GM12892 (cell line): ENCODE measurements around the gene TMEM196. TPM values are rescaled to one million over a fixed set of nuclear protein-coding genes. Genes with fewer than 3 reads are reported as not detected.

ENCODE experiments used
- DNase-seq: peaks from one replicate; pipeline ENCODE4 v3.0.0; 2011; ENCODE audit not compliant: insufficient read length
- FAIRE-seq: peaks from 2 replicates; lab custom pipeline; 2011; peaks lifted over from hg19 to GRCh38; lab: Jason Lieb, UNC
- POLR2A ChIP-seq: IDR thresholded peaks from 2 replicates; pipeline ENCODE4 v1.6.1; 2011; ENCODE audit warnings: low read depth, low read length, control low read depth
- POLR2AphosphoS5 ChIP-seq: IDR thresholded peaks from 2 replicates; pipeline ENCODE4 v1.6.1; 2011; ENCODE audit warnings: low read depth, low read length, control low read depth
- TAF1 ChIP-seq: IDR thresholded peaks from 2 replicates; pipeline ENCODE4 v1.6.1; 2011; ENCODE audit warnings: low read depth, mild to moderate bottlenecking, control low read depth, low read length, borderline replicate concordance
- polyA plus RNA-seq: library from polyadenylated mRNA; unstranded; fragments of >200 nt; gene quantifications from one replicate; pipeline ENCODE4 v1.2.1, GENCODE V29; 2012; ENCODE audit warnings: missing spikeins, inconsistent platforms; ENCODE audit not compliant: missing spikeins

Gene TMEM196
- polyA plus RNA-seq: not detected

- FAIRE-seq: no peak
- DNase-seq: no peak
- no peak for TF ChIP-seq POLR2A
- no peak for TF ChIP-seq TAF1
Measured at GRCh38 chr7:19772841-19773760, at the start of gene TMEM196. TSS of gene TMEM196 (minus strand) at chr7:19773617. CDS start at chr7:19772696, 921 bp downstream.

GRCh38 chr7:19816128-19816527, 42.7 kb upstream of the TMEM196 start:
- no peak for FAIRE-seq
- DNase-seq: no peak
- TF ChIP-seq POLR2AphosphoS5 (no peak), POLR2A (no peak), TAF1 (no peak)

- FAIRE-seq: no peak
- TF ChIP-seq POLR2AphosphoS5 (no peak), TAF1 (no peak), POLR2A (no peak)
- DNase-seq: no peak
Measured at GRCh38 chr7:19815546-19815945, 42.1 kb upstream of the TMEM196 start.

GRCh38 chr7:19814776-19815175, 41.4 kb upstream of the TMEM196 start:
- FAIRE-seq (no peak), DNase-seq (no peak)
- TF ChIP-seq POLR2AphosphoS5 (no peak), POLR2A (no peak), TAF1 (no peak)

- DNase-seq: no peak
- FAIRE-seq: no peak
- no peak for TF ChIP-seq POLR2AphosphoS5
- no peak for TF ChIP-seq POLR2A
- TF ChIP-seq TAF1: no peak
Measured at GRCh38 chr7:19811386-19811785, 38.0 kb upstream of the TMEM196 start.

DNA sequence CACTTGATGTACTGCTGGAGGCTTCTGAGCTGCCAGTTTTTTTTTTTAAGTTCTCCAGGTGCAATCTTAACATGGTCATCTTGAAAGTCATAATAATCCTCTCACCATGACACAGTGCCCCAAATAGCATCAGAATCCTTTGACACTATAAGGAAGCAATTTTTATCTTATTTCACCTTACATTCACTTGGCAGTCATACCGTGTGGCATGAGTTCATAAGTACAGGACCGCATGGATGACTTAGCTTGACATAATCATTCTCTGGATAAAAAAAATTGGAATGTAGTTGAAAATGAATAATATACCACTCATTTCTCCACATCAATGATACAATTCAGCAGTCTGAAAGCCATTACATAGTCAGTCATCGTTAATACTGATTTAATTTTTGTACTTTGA, 25.6 kb upstream of the TMEM196 start:
- no peak for FAIRE-seq
- no peak for TF ChIP-seq TAF1
- TF ChIP-seq POLR2A: no peak
- no peak for TF ChIP-seq POLR2AphosphoS5
- DNase-seq: no peak

DNA sequence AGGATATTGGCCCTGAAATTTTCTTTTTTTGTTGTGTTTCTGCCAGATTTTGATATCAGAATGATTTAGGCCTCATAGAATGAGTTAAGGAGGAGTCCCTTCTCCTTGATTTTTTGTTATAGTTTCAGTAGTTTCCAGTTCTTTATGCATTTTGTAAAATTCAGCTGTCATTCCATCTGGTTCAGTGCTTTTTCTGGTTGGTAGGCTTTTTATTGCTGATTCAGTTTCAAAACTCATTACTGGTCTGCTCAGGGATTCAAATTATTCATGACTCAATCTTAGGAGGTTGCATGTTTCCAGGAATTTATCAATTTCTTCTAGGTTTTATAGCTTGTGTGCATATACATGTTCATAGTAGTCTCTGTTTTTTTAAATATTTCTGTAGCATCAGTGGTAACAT, 10.1 kb upstream of the TMEM196 start:
- FAIRE-seq: no peak

GRCh38 chr7:19776981-19777380, 3.6 kb upstream of the TMEM196 start:
- TF ChIP-seq POLR2A: no peak
- no peak for TF ChIP-seq TAF1
- TF ChIP-seq POLR2AphosphoS5: no peak
- FAIRE-seq (no peak), DNase-seq (no peak)

More for the DNA sequence above, 10.1 kb upstream of the TMEM196 start:
- no peak for DNase-seq
- TF ChIP-seq POLR2AphosphoS5: no peak
- TF ChIP-seq TAF1: no peak
- TF ChIP-seq POLR2A: no peak

- no peak for FAIRE-seq
- TF ChIP-seq TAF1 (no peak), POLR2AphosphoS5 (no peak), POLR2A (no peak)
- DNase-seq: no peak
Measured at GRCh38 chr7:19775578-19775977, 2.2 kb upstream of the TMEM196 start.

DNA sequence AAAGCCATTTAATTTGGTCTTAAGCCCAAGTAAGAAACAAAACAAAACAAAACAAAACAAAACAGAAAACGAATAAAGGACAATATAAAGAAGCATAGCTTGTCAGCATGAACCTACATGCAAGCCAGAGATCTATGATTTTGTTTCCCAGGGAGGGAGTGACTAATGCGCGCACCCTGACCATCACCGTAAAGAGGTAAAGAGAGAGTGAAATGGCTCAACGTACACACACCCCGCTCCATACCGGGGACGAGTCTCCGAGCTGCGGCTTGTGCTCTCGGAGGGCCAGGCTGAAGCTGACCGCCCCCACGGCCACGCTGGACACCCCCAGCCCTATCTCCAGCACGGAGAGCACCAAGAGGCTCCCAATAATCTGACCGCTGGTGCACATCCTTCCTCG, 1.1 kb downstream of the TMEM196 start:
- DNase-seq: no peak

DNA sequence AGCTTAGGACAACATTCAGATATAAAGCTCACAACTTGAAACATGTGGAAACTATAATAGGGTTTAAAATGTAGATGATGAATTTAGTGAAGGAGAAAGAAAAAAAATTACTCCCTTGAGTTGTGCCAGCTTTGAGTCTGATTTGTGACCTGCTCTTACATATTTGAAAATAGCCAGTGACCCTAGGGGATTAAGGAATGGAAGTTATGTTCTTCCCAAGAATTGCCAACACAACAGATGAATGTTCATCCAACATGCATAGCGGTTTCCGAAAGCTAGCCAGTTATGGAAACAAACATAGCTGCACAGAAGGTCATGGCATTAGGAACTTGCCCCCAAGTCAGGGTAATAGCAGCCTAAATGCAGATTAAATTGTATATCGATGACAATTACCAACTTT, 10.8 kb downstream of the TMEM196 start:
- DNase-seq: no peak
- no peak for TF ChIP-seq POLR2A
- TF ChIP-seq POLR2AphosphoS5: no peak
- no peak for TF ChIP-seq TAF1

More for the DNA sequence above, 1.1 kb downstream of the TMEM196 start:
- no peak for FAIRE-seq
- TF ChIP-seq TAF1: no peak
- TF ChIP-seq POLR2A: no peak
- no peak for TF ChIP-seq POLR2AphosphoS5

GRCh38 chr7:19754521-19755116, 18.8 kb downstream of the TMEM196 start:
- DNase-seq: no peak
- TF ChIP-seq POLR2A (no peak), TAF1 (no peak), POLR2AphosphoS5 (no peak)
- peak; percentile 75 for FAIRE-seq

More for the DNA sequence above, 10.8 kb downstream of the TMEM196 start:
- FAIRE-seq: no peak

GRCh38 chr7:19752020-19752419, 21.4 kb downstream of the TMEM196 start:
- no peak for TF ChIP-seq POLR2AphosphoS5
- TF ChIP-seq TAF1: no peak
- TF ChIP-seq POLR2A: no peak
- DNase-seq (no peak), FAIRE-seq (peak; percentile 33)
